SK-N-SH treated with all-trans-retinoic acid at 6 μM for 48 hours (cell line): ENCODE data around the gene ST6GAL2.

Experiments used
- ATAC-seq: fragments of 200-7000 bp; cut with Tn5 transposase; 3 replicates; pipeline ENCODE4 v1.9.1; 2020; ENCODE audit warnings: mild to moderate bottlenecking, moderate library complexity
- CSDC2 ChIP-seq: fragments of 250-450 bp; sonication (Bioruptor Pico); IDR thresholded peaks from 2 replicates; pipeline ENCODE4 v1.5.0; 2020; ENCODE audit warnings: mild to moderate bottlenecking, moderate library complexity
- ESRRG ChIP-seq: fragments of 250-450 bp; sonication (Bioruptor Pico); IDR thresholded peaks from 2 replicates; pipeline ENCODE4 v1.6.1; 2021; ENCODE audit warnings: mild to moderate bottlenecking
- GLIS3 ChIP-seq: fragments of 250-450 bp; sonication (Bioruptor Pico); IDR thresholded peaks from 2 replicates; pipeline ENCODE4 v1.5.0; 2020; ENCODE audit warnings: mild to moderate bottlenecking, moderate library complexity
- OSR1 ChIP-seq: fragments of 250-450 bp; sonication (Bioruptor Pico); IDR thresholded peaks from 2 replicates; pipeline ENCODE4 v1.8.0; 2022; ENCODE audit warnings: moderate library complexity, mild to moderate bottlenecking, inconsistent platforms
- PPARA ChIP-seq: fragments of 250-450 bp; sonication (Bioruptor Pico); IDR thresholded peaks from 2 replicates; pipeline ENCODE4 v1.5.0; 2020; ENCODE audit warnings: mild to moderate bottlenecking, borderline replicate concordance
- RARB ChIP-seq: fragments of 250-450 bp; sonication (Bioruptor Pico); IDR thresholded peaks from 2 replicates; pipeline ENCODE4 v1.8.0; 2021; ENCODE audit warnings: mild to moderate bottlenecking, moderate library complexity
- SNAI2 ChIP-seq: fragments of 250-450 bp; sonication (Bioruptor Pico); IDR thresholded peaks from 2 replicates; pipeline ENCODE4 v1.5.0; 2020; ENCODE audit warnings: mild to moderate bottlenecking, moderate library complexity
- TCF4 ChIP-seq: fragments of 250-450 bp; sonication (Bioruptor Pico); IDR thresholded peaks from 2 replicates; pipeline ENCODE4 v1.8.0; 2021; ENCODE audit warnings: mild to moderate bottlenecking, moderate library complexity, borderline replicate concordance
- TOX ChIP-seq: fragments of 250-450 bp; sonication (Bioruptor Pico); IDR thresholded peaks from 2 replicates; pipeline ENCODE4 v1.8.0; 2021; ENCODE audit warnings: mild to moderate bottlenecking, moderate library complexity, borderline replicate concordance
- ZC3H10 ChIP-seq: fragments of 250-450 bp; sonication (Bioruptor Pico); IDR thresholded peaks from 2 replicates; pipeline ENCODE4 v1.5.1; 2021; ENCODE audit warnings: mild to moderate bottlenecking, moderate library complexity
- ZFP3 ChIP-seq: fragments of 250-450 bp; sonication (Bioruptor Pico); IDR thresholded peaks from 2 replicates; pipeline ENCODE4 v1.5.0; 2020; ENCODE audit warnings: mild to moderate bottlenecking, moderate library complexity
- ZFP30 ChIP-seq: fragments of 450-650 bp; formaldehyde crosslinking; IDR thresholded peaks from 2 replicates; pipeline ENCODE4 v1.5.0; 2022; ENCODE audit warnings: mild to moderate bottlenecking, moderate library complexity
- ZNF565 ChIP-seq: fragments of 450-650 bp; formaldehyde crosslinking; conservative IDR thresholded peaks from 2 replicates; pipeline ENCODE4 v1.5.0; 2020; ENCODE audit warnings: low read depth, mild to moderate bottlenecking, moderate library complexity
- ZNF70 ChIP-seq: fragments of 450-650 bp; formaldehyde crosslinking; IDR thresholded peaks from 2 replicates; pipeline ENCODE4 v1.5.0; 2020; ENCODE audit warnings: mild to moderate bottlenecking, moderate library complexity
- ZNF8 ChIP-seq: fragments of 450-650 bp; formaldehyde crosslinking; IDR thresholded peaks from 2 replicates; pipeline ENCODE4 v1.5.0; 2020; ENCODE audit warnings: mild to moderate bottlenecking, moderate library complexity
- TF ChIP-seq, protein P1 (sequence below): fragments of 250-450 bp; sonication (Bioruptor Pico); IDR thresholded peaks from 2 replicates; pipeline ENCODE4 v1.5.0; 2020; ENCODE audit warnings: mild to moderate bottlenecking, moderate library complexity
- TF ChIP-seq, protein P2 (sequence below): fragments of 250-450 bp; sonication (Bioruptor Pico); IDR thresholded peaks from 2 replicates; pipeline ENCODE4 v1.8.0; 2021; ENCODE audit warnings: low read depth, mild to moderate bottlenecking, moderate library complexity, borderline replicate concordance
- TF ChIP-seq, protein P3 (sequence below): fragments of 250-450 bp; sonication (Bioruptor Pico); IDR thresholded peaks from 2 replicates; pipeline ENCODE4 v1.5.1; 2021; ENCODE audit warnings: mild to moderate bottlenecking, moderate library complexity
- TF ChIP-seq, protein P4 (sequence below): fragments of 250-450 bp; sonication (Bioruptor Pico); IDR thresholded peaks from 2 replicates; pipeline ENCODE4 v1.5.1; 2020; ENCODE audit warnings: low read depth, mild to moderate bottlenecking, moderate library complexity
- TF ChIP-seq, protein P5 (sequence below): fragments of 250-450 bp; sonication (Bioruptor Pico); IDR thresholded peaks from 2 replicates; pipeline ENCODE4 v1.8.0; 2020; ENCODE audit warnings: mild to moderate bottlenecking, moderate library complexity, borderline replicate concordance

ST6GAL2 gene

DNA sequence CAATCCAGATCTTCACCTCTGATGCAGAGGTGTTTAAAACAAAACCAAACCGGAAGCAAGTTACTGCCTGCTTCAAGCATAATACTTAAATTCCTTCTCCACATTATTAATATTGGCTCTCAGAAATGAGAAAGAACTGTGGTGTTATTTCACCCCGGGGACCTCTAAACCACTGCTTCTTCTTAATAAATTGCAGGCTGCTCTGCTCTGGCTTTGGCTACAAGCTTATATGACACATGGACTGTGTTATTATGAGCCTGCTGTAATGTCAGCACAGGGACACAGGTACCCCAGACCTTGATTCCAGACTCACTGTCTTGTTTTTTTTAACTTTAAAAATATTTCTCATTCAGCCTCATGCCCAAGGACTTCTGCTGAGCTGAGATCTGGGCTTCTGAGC lies 45.1 kb downstream of the ST6GAL2 start:
- no peak for TF ChIP-seq PPARA (CRISPR knock-in tag)
- TF ChIP-seq, protein P1, sequence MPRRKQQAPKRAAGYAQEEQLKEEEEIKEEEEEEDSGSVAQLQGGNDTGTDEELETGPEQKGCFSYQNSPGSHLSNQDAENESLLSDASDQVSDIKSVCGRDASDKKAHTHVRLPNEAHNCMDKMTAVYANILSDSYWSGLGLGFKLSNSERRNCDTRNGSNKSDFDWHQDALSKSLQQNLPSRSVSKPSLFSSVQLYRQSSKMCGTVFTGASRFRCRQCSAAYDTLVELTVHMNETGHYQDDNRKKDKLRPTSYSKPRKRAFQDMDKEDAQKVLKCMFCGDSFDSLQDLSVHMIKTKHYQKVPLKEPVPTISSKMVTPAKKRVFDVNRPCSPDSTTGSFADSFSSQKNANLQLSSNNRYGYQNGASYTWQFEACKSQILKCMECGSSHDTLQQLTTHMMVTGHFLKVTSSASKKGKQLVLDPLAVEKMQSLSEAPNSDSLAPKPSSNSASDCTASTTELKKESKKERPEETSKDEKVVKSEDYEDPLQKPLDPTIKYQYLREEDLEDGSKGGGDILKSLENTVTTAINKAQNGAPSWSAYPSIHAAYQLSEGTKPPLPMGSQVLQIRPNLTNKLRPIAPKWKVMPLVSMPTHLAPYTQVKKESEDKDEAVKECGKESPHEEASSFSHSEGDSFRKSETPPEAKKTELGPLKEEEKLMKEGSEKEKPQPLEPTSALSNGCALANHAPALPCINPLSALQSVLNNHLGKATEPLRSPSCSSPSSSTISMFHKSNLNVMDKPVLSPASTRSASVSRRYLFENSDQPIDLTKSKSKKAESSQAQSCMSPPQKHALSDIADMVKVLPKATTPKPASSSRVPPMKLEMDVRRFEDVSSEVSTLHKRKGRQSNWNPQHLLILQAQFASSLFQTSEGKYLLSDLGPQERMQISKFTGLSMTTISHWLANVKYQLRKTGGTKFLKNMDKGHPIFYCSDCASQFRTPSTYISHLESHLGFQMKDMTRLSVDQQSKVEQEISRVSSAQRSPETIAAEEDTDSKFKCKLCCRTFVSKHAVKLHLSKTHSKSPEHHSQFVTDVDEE (CRISPR knock-in tag): no peak
- TF ChIP-seq ZNF70 (CRISPR knock-in tag): no peak
- ATAC-seq: no peak; the same call in 2 of the 3 replicates

DNA sequence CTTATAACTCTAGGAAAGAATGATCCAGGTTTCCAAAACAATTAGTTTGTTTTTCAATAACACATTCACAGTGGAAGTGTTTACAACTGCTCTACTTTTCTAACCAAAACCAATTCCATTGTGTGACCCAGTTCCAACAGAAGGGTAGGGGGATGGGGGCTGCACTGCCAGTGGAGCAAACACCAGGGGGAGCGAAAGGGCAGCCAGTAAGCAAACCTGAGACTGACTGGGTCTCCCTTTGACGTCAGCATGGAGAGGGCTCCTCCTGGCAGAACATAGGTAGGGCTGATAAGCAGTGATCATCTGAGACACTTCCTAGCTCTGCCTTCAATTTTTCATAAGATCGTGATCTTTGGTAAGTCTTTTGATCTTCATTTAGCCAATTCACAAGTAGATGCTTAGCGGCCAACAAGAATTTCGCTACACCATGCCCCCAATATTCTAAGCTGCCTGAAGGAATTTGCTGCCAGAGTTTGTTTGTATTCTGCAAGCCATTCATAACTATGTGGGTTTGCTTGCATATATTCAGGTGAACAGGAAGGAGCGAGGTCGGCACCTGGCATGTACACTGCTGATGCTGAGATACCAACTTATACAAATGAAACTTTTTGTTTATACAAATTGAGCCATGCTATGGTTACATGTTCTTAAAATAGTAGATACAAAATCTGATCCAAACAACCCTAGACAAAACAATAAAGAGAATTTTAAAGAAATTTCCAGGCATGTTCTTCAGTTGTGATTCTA lies 45.9 kb downstream of the ST6GAL2 start:
- ATAC-seq: peak; percentile 47; the same call in 2 of the 3 replicates
- TF ChIP-seq SNAI2: no peak
- TF ChIP-seq, protein P2, sequence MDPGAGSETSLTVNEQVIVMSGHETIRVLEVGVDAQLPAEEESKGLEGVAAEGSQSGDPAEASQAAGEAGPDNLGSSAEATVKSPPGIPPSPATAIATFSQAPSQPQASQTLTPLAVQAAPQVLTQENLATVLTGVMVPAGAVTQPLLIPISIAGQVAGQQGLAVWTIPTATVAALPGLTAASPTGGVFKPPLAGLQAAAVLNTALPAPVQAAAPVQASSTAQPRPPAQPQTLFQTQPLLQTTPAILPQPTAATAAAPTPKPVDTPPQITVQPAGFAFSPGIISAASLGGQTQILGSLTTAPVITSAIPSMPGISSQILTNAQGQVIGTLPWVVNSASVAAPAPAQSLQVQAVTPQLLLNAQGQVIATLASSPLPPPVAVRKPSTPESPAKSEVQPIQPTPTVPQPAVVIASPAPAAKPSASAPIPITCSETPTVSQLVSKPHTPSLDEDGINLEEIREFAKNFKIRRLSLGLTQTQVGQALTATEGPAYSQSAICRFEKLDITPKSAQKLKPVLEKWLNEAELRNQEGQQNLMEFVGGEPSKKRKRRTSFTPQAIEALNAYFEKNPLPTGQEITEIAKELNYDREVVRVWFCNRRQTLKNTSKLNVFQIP (CRISPR knock-in tag): no peak
- TF ChIP-seq ESRRG (CRISPR knock-in tag): no peak
- TF ChIP-seq ZC3H10 (CRISPR knock-in tag): no peak
- TF ChIP-seq, protein P1 (CRISPR knock-in tag): no peak
- no peak for TF ChIP-seq RARB
- no peak for TF ChIP-seq ZNF565 (CRISPR knock-in tag)
- TF ChIP-seq ZNF8 (CRISPR knock-in tag): no peak
- TF ChIP-seq, all 23 proteins: peak for 0

DNA sequence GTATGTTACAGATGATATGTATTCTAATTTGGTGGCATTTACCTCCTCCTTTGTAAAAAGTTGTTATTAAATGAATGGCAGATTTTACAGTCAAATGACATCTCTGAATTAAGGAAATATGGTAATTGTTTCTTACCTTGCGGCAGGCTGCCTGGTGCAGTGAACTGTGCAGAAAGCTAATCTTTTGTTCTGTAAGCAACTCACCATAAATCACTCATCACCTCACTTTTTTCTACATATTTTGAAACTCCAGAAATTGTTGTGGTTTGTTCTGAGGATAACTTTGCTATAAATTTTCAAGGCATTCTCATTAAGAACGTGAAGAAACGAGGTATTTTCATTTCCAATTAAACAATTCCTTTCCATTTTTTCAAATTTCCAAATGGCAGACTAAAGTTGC lies 52.7 kb downstream of the ST6GAL2 start:
- ATAC-seq: no peak
- TF ChIP-seq, protein P2 (CRISPR knock-in tag): no peak
- TF ChIP-seq ZNF70 (CRISPR knock-in tag): no peak
- TF ChIP-seq, protein P3, sequence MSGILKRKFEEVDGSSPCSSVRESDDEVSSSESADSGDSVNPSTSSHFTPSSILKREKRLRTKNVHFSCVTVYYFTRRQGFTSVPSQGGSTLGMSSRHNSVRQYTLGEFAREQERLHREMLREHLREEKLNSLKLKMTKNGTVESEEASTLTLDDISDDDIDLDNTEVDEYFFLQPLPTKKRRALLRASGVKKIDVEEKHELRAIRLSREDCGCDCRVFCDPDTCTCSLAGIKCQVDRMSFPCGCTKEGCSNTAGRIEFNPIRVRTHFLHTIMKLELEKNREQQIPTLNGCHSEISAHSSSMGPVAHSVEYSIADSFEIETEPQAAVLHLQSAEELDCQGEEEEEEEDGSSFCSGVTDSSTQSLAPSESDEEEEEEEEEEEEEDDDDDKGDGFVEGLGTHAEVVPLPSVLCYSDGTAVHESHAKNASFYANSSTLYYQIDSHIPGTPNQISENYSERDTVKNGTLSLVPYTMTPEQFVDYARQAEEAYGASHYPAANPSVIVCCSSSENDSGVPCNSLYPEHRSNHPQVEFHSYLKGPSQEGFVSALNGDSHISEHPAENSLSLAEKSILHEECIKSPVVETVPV (CRISPR knock-in tag): no peak
- TF ChIP-seq ZNF565 (CRISPR knock-in tag): no peak
- no peak for TF ChIP-seq CSDC2 (CRISPR knock-in tag)
- no peak for TF ChIP-seq OSR1
- no peak for TF ChIP-seq PPARA (CRISPR knock-in tag)
- no peak for TF ChIP-seq ZC3H10 (CRISPR knock-in tag)
- no peak for TF ChIP-seq TOX
- TF ChIP-seq, protein P4, sequence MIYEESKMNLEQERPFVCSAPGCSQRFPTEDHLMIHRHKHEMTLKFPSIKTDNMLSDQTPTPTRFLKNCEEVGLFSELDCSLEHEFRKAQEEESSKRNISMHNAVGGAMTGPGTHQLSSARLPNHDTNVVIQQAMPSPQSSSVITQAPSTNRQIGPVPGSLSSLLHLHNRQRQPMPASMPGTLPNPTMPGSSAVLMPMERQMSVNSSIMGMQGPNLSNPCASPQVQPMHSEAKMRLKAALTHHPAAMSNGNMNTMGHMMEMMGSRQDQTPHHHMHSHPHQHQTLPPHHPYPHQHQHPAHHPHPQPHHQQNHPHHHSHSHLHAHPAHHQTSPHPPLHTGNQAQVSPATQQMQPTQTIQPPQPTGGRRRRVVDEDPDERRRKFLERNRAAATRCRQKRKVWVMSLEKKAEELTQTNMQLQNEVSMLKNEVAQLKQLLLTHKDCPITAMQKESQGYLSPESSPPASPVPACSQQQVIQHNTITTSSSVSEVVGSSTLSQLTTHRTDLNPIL (CRISPR knock-in tag): no peak
- no peak for TF ChIP-seq ZNF8 (CRISPR knock-in tag)
- TF ChIP-seq ZFP30 (CRISPR knock-in tag): no peak
- no peak for TF ChIP-seq ESRRG (CRISPR knock-in tag)
- no peak for TF ChIP-seq ZFP3 (CRISPR knock-in tag)
- TF ChIP-seq, protein P5, sequence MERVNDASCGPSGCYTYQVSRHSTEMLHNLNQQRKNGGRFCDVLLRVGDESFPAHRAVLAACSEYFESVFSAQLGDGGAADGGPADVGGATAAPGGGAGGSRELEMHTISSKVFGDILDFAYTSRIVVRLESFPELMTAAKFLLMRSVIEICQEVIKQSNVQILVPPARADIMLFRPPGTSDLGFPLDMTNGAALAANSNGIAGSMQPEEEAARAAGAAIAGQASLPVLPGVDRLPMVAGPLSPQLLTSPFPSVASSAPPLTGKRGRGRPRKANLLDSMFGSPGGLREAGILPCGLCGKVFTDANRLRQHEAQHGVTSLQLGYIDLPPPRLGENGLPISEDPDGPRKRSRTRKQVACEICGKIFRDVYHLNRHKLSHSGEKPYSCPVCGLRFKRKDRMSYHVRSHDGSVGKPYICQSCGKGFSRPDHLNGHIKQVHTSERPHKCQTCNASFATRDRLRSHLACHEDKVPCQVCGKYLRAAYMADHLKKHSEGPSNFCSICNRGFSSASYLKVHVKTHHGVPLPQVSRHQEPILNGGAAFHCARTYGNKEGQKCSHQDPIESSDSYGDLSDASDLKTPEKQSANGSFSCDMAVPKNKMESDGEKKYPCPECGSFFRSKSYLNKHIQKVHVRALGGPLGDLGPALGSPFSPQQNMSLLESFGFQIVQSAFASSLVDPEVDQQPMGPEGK (CRISPR knock-in tag): no peak
- TF ChIP-seq GLIS3 (CRISPR knock-in tag): no peak
- no peak for TF ChIP-seq TCF4
- TF ChIP-seq RARB: no peak
- TF ChIP-seq, all 23 proteins: peak for 0
